ENCODE measurements around the gene LLGL2.
"Not testable (repeated sequence)": the region's sequence is repeated elsewhere in the genome, so short reads cannot be mapped to it uniquely, and the experiment has no call there.

The LLGL2 gene

GRCh38 chr17:75524970-75525805, at the start of gene LLGL2:
Gene LLGL2 (plus strand): TSS chr17:75525697. CDS start chr17:75543427, 17,730 bp downstream.
- peak; percentile 78 to 92 for DNase-seq

DNA sequence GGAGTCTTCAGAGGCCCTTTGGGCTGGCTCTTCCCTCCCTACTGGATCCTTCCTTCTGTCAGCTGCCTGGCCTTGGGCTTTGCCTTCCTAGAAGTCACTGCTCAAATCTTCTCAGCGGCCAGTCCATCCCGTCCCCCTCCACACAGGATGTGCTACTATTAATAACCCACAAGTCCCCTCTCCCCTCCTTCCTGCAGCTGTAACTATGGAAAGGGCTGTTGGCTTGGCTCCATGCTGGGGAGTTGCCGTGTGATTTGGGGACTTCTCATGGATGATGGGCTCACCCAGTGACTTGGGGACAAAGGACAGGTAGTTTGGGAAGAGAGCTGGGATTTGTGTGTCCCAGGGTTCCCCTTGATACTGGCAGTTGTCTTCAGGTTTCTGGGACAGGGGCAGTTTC, 49.6 kb upstream of the LLGL2 start:
- no peak for DNase-seq

DNA sequence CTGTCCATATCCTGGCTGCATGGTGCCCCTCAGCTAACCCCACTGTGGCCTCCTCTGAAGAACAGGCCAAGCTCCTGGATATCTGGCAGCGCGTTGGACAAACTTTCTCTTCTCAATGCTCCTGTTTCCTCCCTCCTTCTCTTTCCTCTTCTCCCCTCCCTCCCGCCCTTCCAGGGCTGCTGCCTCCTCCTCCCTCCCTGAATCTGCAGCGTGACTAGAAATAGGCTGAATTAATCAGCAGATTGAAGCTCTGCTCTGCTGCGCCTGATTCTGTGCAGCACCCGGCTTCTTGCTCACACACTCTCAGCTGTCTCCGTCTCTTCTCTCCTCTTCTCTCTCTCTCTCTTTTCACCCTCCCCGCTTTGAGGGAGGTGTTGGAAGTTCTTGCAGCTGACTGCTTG, 49.2 kb upstream of the LLGL2 start:
- no peak for DNase-seq

- no peak for DNase-seq
Observed at GRCh38 chr17:75476752-75477489, 48.6 kb upstream of the LLGL2 start.

GRCh38 chr17:75477490-75477862, 48.0 kb upstream of the LLGL2 start:
- not testable (repeated sequence) for DNase-seq

DNA sequence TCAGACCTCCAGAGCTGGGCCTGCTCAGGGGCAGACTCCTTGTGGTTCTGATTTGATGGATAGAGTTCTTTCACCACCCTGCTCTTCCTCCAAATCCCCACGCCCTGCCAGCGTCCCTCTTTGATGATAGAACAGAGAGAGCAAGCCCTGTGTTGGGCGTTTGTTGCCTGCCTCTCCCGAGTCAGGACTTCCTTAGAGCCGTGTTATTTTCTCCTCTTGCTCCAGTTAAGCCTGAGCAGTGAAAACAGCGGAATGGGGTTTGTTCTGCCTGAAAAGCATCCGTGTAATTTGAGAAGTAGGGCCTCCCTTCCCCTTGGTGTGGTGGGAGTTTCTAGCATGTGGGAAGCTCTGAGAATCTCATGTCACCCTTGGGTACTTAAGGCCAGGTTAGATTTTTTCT, 47.0 kb upstream of the LLGL2 start:
- no peak for DNase-seq

- no peak for DNase-seq
Observed at GRCh38 chr17:75480281-75480680, 45.2 kb upstream of the LLGL2 start.

DNA sequence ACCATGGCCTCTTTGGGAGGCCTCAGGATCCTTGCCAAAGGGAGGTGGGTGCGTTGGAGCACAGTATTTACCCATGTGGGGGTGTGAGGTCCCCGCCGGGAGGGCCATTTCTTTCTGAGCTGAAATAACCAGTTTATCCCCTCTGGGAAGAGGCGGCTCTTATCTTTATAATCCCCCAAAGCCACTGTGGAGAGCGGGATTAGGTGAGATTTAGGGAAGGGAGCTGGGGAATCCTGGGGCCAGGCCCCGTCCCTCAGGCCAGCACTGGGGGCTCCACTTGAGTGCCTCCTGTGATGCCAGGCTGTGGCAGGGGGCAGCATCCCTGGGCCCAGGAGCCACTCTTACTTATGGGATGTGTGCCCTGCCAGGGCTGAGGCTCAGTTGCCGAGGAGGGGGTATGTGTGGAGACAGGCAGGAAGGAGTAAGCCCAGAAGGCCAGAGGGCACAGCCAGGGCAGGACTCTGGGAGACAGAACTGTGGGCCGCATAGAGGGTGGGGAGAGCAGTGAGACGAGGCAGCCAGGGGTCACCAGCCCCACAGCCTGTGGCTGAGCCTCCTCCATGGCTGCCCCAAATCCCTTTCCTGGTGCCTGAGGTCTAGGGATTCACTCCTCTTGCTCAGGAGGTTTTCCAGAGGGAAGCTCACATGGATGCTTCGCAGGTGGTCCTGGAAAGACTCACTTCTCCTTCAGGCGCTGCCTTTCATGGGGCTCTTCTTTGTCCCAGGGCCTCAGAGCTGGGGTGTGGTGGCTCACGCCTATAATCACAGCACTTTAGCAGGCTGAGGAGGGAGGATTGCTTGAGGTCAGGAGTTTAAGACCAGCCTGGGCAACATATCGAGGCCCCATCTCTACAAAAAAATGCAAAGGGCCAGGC, 44.1 kb upstream of the LLGL2 start:
- no peak for DNase-seq

DNA sequence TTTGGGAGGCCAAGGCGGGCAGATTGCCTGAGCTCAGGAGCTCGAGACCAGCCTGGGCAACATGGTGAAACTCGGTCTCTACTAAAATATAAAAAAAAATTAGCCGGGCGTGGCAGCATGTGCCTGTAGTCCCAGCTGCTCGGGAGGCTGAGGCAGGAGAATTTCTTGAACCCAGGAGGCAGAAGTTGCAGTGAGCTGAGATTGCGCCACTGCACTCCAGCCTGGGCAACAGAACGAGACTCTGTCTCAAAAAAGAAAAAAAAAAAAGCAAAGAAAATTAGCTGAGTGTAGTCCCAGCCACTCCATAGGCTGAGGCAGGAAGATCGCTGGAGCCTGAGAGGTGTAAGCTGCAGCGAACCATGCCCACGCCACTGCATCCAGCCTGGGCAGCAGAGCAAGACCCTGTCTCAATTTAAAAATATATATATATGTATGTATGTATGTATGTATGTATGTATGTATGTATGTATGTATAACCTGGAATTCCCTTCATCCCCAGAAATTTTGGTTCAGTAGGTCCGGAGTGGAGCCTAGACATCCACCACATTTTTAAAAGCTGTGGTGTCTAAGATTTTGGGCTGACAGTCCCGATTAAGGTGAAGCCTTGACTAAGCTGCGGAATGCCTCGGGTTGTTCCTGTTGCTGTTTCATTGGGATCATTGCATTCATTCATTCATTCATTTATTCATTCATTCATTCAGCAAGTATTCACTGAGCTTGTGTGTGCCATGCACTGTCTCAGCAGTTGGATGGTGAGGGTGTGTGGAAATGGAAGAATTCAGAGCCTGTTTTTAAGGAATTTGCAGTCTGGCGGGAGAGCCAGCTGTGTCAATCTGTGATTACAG, 43.2 kb upstream of the LLGL2 start:
- DNase-seq, result no peak

GRCh38 chr17:75485688-75486087, 39.8 kb upstream of the LLGL2 start:
- DNase-seq, result no peak

DNA sequence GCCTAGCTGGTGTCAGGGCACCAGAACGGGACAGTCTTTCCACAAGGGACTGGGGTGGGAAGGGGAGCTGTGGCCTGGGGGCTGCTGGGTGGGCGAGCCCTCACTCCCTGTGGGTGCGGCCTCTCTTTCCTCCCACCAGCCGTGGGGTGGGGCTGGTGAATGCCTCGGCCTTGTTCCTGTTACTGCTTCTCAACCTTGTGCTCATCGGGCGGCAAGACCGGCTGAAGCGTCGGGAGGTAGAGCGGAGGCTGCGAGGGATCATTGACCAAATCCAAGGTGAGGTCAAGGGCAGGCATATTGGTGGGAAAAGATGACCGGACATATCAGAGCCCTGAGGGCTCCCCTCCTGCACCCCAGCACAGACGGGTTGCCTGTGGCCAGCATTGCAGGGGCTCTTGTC, 39.3 kb upstream of the LLGL2 start:
- DNase-seq, result no peak

- no peak for DNase-seq
Observed at GRCh38 chr17:75486951-75487350, 38.5 kb upstream of the LLGL2 start.

DNA sequence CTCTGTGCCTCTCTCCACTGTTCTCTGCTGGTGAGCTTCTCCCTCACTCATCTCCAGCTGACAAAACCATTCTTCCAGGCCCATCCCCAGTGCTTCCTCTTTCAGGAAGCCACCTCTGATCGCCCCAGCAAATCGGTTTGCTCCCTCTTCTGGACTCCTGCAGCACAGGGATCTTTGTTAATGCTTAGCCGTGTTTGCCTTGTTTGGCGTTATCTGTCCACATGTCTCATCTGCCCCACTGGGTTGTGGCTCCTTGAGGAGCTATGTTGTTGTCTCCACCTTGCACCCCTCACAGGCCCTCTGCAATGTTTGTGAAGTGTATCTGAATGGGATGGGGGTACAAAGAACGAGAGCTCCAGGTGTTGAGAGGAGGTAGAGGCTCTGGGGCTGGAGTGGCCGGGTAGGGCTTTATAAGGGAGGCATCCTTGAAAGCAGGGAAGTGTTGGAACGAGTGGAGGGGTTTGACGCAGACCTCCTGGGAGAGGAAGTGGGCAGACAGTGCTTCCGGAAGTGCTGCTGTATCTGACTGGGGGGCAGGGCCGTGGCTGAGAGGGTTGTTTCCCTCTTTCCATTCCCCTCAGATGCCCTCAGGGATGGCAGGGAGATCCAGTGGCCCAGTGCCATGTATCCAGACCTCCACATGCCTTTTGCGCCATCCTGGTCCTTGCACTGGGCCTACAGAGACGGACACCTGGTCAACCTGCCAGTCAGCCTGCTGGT, 38.0 kb upstream of the LLGL2 start:
- no peak for DNase-seq

DNA sequence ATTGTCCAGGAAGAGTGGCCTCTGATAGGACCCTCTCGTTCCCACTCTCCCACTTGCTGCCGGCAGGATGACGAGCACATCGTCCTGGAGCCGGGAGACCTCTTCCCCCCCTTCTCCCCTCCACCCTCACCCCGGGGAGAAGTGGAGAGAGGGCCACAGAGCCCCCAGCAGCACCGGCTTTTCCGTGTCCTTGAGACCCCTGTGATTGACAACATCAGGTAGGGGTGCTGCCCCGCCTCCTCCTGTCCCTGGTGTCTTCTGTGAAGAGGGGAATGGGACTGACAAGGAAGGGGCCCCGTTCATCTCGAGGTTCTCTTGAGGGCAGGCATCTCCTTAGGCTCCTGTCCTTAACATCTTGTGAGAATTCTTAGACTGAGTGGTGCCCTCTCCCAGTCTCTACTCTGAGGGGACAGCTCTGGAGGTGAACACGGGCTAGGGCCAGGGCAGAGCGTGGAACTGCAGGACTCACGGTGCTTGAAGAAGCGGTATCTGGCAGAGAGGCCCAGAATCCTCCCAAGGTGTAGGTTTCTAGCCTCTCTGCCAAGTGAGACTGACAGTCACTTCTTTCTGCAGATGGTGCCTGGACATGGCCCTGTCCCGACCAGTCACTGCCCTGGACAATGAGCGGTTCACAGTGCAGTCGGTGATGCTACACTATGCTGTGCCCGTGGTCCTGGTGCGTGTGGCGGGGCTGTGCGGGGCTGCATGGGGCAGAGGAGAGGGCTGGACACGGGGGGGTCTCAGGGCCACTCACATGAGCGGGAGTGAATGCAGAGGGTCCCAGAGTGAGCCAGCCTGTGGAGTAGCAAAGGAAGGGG, 36.6 kb upstream of the LLGL2 start:
- DNase-seq, result no peak

GRCh38 chr17:75489511-75489955, 36.0 kb upstream of the LLGL2 start:
- DNase-seq, result no peak

GRCh38 chr17:75490173-75490743, 35.2 kb upstream of the LLGL2 start:
- no peak for DNase-seq

- no peak for DNase-seq
Observed at GRCh38 chr17:75490953-75491649, 34.4 kb upstream of the LLGL2 start.

DNA sequence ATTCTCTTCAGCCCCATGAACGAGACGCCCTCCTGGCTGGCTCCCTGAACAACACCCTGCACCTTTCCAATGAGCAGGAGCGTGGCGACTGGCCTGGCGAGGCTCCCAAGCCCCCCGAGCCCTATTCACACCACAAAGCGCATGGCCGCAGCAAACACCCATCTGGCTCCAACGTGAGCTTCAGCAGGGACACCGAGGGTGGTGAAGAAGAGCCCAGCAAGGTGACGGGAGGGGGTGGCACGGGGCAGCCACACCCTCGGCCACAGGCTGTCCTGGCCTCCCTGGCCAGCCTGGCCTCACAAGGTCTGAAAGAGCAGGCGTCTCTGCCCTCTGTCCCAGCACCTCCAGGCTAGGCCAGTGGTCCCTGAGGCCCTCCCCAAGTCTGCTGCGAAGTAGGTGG, 33.8 kb upstream of the LLGL2 start:
- no peak for DNase-seq

DNA sequence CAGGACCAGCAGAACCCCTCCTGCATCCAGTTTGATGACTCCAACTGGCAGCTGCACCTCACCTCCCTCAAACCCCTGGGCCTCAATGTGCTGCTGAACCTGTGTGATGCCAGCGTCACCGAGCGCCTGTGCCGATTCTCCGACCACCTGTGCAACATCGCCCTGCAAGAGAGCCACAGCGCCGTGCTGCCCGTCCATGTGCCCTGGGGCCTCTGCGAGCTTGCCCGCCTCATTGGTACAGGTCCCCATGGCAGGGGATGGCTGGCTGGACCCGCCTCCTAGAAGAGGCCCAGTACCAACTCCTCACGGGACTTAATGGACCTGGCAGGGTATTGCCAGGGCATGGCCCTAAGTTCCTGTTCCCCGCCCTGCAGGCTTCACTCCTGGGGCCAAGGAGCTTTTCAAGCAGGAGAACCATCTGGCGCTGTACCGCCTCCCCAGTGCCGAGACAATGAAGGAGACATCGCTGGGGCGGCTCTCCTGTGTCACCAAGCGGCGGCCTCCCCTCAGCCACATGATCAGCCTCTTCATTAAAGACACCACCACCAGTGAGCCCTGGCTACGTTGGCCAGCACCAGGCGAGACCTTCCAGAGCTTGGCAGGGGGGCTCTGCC, 32.8 kb upstream of the LLGL2 start:
- DNase-seq, result no peak
